Fibroblast of skin of back (primary cell): Measurements from ENCODE around the gene UFD1.
A peak's percentile ranks its signal among the peaks of the same experiment; 100 is the strongest.

Source experiments
- DNase-seq: peaks from one replicate; pipeline ENCODE4 v3.0.0-alpha.2; 2013

Gene UFD1

DNA sequence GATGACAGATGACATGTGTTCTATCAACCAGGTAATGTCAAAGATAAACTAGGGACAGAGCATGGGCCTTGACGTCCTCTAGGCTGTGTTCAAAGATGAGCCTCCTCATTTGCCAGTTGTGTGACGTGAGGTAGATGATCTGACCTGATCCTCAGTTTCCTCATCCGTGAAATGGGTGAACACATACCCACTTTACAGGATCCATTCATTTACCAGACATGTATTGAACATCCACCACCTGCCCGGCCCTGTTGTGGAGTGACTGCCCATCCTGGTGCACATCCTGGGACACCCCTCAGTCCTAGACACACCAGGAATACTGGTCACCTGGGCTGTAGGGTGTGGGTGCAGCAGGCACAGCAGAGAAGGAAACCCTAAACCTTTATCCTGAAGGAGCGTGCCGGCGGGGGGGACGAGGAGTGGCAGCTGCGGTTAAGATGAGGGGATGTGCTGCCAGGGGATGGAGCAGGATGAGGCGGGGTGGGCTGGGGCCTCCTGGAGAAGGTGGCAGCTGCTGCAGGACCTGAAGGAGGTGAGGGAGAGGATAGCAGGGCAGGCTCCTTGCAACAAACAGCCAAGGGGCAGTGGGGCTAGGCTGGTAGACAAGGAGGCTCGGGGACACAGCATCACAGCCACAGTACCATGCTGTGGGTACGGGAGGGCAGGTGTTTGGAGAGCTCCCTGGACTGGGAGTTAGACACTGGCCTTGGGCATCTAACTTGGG, 36.8 kb upstream of the UFD1 start:
- DNase-seq: no peak

DNA sequence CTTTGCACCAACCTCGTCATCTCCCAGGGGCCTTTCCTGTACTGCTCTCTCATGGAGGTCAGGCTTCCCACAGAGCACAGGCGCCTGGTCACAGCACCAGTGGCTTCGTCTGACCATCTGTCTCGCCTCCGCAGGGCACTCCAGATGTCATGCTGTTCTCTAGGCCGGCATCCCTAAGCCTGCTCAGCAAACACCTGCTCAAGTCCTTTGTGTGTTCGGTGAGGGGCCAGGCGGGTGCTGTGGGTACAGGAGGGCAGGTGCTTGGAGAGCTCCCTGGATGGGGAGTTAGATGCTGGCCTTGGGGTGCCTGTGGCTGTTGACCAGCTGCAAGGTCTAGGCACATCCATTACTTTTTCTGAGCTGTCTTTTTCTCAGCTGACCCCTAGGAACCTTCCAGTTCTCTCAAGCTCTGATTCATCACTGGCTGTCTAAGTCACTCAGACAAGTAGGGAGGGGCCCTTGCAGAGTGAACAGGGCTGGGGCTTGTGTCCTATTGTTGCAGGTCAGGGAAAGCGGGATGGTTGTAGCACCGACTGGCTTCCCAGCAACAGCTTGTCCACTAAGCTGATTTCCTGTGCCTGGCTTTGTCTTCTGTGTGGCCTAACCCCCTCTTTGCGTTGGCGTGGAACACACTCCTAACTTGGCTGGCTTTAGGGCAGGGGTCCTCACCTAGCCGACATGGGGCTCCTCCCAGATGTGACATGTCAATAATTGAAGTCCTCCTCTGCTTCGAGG, 36.0 kb upstream of the UFD1 start:
- DNase-seq: no peak

DNA sequence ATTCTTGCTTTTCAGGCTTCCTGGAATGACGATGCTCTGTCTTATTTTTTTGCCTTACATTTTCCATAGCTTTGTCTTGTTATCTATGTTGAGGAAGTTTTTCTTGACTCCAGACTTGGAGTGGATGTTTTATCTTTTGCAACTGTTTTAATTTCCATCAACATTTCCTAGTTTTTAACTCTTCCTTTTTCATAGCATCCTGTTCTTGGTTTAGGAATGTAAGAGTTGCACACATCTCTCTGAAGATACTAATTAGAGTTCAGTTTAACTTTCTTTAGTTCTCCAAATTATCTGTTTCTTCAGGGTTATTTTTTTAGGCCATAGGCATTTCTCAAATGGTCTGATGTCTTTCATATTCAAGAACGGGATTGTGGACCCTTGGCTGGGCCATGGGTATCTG, 34.8 kb upstream of the UFD1 start:
- DNase-seq: no peak

DNA sequence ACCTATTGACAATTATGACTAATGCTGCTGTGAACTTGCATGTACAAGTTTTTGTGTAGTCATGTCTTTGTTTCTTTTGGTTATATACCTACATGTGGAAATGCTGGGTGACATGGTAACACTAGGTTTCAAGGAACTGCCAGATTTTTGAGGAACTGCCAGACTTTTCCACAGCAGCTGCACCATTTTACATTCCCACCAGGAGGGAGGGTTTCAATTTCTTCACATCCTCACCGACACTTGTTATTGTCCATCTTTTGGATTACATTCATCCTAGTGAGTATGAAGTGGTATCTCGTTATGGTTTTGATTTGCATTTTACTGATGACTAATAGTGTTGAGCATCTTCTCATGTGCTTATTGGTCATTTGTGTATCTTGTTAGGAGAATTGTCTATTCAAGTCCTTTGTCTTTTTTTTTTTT, 31.9 kb upstream of the UFD1 start:
- DNase-seq: no peak

DNA sequence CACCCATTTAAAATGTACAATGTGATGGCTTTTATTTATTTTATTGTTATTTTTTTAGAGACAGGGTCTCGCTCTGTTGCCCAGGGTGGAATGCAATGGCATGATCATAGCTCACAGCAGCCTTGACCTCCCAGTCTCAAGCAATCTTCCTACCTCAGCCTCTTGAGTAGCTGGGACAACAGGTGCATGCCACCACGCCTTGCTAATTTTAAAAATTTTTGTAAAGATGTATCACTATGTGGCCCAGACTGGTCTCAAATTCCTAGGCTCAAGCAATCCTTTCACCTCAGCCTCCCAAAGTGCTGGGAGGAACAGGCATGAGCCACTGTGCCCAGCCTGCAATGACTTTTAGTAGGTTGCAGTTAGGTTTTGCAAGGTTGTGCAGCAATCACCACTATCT, 30.9 kb upstream of the UFD1 start:
- no peak for DNase-seq

DNA sequence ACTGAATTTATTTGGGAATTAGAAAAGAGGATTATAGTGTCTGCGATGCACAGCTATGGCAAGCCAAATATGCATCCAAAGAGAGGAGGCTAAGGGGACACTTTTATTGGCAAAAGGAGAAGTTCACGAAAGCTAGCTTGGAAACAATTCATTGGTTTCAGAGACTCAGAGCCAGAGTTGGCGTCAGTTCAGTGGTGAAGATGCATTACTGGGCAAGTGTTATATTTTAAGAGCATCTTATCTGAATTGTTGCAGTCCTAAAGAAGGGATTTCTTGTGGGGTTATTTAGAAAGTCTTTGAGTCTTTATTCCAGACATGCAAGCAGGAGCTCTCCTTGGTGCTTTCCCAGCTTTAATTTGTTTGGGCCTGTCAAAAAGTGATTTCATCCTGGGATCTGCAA, 30.2 kb upstream of the UFD1 start:
- DNase-seq: no peak

DNA sequence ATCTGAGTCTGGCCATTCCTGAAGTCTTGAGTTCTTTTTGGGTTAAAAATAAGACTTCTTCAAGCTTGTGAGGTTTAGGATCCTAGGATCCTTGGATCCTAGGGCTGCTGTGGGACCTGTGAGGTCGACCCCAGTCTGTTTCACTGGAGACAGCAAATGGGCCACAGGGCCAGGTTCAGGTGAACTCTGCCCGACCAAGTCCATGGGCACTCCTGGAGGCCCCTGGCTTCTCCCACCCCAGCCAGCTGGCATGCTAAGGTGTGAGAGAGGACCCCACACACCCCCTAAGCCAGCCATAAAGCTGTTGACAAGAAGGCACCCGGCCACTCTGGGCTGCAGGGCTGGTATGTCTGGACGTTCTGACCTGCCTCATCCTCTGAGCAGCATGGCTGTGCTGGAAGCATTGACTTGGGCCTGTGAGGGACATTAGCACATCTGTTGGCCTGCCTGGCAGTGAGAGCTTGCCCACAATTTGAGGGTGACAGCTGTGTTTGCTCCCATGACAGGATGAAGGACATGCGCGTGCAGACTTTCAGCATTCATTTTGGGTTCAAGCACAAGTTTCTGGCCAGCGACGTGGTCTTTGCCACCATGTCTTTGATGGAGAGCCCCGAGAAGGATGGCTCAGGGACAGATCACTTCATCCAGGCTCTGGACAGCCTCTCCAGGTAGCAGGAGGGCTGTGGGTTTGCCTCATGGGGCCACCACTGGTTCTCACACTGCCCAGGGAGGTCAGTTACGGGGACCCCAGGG, 29.2 kb upstream of the UFD1 start:
- no peak for DNase-seq

DNA sequence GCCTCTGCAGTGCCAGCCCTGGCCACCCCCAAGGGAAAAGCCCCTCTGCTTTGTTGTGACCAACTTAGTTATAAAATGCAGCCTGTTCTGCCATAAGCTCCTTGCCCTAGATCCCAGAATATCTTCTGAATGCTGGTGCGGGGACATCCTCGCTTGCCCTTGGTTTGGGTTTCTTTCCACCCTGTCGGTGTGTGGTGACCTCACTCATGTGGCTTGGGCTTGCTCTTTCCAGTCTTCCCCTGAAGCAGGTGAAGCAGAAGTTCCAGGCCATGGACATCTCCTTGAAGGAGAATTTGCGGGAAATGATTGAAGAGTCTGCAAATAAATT, 28.5 kb upstream of the UFD1 start:
- no peak for DNase-seq

DNA sequence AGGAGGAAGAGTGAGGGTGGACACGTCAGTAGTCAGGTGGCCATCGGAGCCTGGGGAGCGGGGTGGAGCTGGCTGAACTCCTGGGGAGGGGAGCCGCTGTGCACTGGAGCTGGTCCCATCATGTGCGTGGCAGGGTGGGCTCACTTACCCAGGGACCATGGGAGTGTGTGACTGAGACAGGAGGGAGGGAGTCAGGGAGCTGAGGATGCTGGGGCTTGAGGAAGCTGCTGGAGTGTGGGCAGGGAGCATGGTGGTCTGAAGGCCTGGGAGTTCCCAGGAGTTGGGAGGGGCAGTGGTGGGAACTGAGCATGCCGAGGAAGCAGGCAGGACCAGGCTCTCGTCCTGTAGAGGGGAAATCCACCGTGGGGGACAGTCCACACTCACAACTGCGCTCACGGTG, 27.2 kb upstream of the UFD1 start:
- DNase-seq: no peak

DNA sequence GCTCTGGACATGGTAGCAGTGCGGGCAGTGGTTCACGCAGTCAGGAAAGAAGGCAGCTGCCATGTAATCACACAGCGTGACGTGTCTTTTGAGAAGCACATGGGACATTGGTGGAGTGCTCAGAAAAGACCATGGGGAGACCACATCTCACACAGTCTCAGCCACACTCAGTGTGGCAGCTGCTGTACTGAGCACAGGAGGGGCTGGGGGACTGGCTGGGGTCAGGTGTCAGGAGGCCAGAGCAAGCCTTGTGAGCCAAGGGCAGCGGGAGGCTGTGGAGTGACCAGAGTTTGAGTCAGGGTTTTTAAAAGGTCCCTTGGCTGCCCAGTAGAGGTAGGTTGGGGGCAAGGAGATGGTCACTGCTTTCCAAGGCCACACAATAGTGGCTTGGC, 26.7 kb upstream of the UFD1 start:
- DNase-seq: no peak

DNA sequence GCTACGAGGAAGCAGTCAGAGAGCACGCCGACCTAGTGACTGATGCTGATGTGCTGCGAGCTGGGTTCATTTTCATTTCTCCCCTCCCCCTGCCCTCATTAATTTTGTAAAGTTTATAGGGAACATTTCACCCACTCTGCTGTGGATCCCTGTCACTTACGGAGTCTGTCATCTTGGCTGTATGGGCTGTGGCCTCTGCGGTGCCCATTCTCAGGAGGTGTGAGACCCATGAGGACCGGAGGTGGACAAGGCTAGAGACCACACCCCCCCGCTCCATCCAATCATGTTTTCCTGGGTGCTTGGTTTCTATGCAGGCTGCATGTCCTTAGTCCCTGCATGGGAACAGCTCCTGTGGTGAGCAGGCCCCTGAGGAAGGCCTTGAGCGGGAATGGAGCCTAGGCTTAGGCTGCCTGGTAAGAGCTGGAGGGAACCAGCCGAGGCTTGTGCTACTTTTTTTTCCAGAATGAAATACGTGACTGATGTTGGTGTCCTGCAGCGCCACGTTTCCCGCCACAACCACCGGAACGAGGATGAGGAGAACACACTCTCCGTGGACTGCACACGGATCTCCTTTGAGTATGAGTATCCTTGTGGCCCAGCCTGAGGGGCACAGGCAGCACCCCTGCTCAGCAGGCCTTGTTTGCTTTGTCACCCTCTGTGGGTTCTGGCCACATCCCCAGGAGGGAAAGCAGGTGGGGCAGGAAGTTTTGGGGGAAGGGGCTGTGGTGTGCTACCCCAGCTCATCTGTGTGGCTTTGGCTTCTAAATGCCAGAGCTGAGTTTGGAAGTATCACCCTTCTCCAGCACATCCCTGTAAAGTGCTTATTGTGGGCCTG, 26.1 kb upstream of the UFD1 start:
- DNase-seq: no peak

DNA sequence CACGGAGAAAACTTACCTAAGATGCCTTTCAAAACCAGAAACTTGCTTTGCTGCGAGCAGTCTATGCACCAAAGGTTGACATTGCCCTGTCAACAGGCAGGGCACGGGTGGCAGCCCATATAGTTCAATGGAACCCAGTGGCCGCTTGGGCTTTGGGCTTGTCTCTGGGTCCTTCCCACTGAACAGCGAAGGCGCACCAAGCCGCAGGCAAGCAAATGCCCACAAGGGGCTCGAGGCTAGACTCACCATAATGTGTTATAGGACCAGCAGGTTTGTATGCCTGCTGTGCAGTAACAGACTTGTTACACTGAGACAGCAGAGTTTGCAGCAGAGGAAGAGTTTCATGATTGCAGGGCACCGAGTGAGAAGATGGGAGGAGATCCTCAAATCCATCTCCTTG, 24.9 kb upstream of the UFD1 start:
- DNase-seq: no peak

DNA sequence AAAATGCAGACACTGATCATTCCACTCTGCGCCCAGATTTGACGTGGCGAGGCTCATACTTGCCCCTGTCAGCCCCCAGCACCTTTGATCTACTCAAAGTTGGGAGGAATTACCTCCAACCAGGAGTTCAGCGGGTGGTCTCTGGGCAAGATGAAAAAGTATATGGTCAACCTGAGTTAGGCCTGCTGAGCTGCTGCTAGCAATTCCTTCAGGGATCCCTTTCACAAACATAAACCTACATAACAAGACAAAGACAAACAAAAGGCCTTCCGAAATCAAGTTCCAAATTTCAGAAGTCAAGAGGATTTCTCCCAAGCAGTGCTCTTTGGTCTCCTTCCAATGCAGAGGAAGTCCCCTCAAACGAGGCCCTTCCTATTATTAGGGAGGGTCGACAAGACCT, 24.4 kb upstream of the UFD1 start:
- DNase-seq: no peak

DNA sequence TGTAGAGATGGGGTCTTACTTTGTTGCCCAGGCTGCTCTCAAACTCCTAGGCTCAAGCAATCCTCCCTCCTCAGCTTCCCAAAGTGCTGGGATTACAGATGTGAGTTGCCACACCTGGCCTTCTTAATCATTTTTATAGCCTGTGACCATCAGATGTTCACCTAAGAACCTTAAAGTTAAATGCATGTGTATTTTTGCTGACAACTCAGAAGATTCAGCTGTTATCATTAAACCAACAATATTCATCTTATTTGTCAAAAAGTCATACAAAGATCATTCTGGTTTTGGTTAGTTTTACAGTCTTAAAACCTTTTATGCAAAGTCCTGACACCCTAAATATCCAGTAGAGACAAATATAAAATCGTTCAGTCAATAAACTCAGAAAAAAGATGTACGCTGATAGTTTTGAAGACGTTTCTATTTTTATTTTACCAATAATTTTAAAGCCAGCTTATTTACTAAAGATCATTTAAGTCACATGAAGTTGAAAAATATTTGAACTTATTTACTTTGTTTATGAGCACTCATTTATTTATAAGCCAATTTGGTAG, 23.0 kb upstream of the UFD1 start:
- DNase-seq: no peak

DNA sequence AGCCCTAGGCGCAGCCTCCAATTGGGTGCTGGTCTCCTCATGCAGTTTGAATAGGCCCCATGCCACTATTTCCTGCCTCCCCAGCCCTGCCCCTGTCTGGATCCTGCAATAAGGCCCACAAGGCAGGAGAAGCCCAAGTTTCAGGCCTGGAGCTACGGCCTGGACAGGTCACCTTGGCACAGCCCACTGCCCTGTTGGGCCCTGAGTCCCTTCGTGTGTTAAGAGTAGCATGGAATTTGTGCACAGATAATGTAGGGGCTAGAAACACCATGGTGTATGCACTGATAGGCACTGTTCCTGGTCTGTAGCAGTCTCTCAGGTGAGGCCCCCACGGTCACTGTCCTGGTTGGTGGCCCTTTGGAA, 20.9 kb upstream of the UFD1 start:
- no peak for DNase-seq

DNA sequence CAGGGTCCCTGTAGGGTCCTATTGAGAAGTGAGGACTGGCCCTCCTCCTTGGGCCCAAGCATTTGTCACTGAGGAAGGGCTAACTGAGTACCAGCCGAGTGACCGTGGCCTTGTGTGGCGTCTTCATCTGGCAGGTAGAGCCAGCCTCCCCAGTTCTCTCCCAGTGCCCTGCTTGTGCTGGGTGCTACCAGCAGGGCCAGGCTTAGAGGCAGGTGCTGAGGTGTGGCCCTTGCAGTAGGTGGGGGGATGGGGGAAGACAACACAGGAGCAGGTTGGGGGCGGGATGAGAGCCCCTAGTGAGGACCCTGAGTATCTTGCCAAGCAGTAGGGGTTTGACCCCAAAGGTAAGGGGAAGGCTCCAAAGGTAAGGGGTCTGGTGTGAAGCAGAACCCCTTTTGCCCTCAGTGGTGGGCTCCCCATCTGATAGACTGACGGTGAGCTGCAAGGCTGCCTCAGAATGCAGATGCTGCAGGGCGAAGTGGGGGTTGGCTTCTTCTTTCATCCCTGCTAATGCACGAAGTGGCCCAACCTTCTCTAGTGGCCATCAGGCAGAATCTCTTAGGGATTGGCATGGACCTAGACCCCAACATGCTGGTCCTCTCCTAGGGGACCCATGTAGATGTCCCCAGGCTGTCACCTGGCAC, 20.4 kb upstream of the UFD1 start:
- DNase-seq: no peak

DNA sequence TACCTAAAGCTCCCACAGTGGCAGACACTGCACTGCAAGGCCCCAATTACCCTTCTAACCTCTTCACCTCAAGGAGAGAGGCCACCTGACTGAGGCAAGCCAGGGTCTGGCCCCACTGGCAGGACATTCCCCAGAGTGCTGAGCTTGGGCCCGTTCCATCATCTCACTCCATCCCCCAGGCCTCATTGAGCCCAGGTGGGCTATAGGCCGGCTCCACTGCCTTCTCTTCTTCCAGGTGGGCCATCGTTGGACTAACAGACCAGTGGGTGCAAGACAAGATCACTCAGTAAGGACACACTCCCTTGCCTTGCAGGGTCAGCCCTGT, 19.8 kb upstream of the UFD1 start:
- no peak for DNase-seq

DNA sequence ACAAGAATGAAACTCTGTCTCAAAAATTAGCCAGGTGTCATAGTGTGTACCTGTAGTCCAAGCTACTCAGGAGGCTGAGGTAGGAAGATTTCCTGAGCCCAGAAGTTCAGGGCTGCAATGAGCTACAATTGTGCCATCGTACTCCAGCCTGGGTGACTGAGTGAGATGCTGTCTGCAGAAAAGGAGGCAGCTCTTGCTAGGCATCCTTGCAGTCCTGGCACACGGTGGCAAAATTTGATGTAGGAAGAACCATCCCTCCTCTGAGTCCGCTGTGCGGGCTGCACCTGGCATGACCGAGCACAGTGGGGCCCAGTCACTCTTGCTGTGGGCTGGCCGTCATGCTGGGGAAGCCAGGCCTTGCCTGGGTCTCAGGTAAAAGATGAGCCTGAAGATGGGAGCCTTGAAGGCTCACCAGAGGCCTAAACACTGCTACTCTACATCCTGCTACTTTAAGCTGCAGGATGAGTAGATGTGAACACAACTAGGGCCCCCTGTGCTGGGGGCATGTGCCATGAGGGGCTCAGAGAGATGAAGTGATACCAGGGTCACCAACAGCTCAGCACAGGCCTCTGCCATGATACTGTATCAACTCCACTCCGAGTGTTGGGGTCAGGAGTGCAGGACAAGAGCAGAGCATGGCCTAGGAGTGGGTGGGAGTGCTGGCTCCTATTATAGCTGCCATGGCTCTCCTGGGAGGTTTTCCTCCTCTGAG, 19.3 kb upstream of the UFD1 start:
- no peak for DNase-seq

DNA sequence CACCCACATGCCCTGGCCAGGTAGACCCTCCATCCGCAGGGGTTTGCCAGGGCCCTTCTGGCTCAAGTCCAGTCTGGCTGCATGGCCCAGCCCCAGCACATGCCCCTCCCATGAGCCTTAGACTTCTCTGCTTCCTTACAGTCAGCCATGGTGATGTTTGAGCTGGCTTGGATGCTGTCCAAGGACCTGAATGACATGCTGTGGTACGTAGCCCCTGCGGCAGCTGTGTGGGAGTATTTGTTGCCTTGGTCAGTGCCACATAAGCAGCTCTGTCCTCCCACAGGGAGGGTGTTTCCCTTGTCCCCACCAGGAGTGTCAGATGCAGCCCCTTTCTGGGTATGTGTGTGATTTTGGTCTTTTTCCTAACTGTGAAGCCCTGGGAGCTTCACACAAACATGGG, 18.3 kb upstream of the UFD1 start:
- DNase-seq: peak; percentile 50

DNA sequence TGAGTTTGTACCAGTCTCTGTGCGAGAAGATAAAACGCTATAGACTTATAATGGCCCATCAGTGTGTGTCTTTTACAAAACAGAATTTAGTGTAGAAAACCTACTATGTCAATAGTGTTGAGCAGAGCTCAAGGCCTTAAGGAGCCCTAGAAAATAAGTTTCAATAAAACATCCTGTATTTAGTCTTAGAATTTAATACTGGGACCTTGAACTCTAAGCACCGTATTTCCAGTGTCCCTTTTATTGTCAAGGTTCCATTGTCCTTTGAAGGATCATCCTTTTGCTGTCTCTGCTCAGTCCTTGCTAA, 17.3 kb upstream of the UFD1 start:
- DNase-seq: no peak

DNA sequence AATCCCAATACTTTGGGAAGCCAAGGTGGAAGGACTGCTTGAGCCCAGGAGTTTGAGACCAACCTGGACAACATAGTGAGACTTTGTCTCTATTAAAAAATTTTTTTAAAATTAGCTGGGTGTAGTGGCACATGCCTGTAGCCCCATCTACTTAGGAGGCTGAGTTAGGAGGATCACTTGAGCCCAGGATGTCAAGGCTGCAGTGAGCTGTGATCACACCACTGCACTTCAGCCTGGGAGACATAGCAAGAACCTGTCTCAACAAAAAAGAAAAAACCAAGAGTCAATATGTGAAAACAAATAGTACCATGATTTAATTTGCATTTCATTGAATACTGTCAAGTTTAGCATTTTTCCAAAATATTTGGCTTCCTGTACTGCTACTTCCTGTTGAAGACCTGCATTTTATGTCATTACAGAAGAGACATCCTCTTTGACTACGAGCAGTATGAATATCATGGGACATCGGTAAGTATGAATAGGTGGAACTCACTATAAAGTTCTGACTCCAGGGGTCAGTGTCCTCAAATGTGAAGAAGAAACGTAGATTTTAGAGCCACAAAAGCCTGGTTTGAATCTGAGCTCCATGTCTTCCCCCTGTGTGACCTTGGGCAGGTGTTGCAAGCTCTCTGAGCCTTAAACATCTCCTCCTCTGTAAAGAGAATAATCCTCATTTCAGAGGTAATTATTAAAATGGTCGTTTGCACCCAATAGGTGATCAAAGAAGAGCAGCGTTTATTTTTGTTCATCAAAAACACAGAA, 16.8 kb upstream of the UFD1 start:
- peak; percentile 11 for DNase-seq
